ENCODE measurements around the gene KDM4B. TPM values are rescaled to one million over a fixed set of nuclear protein-coding genes. Genes with fewer than 3 reads are reported as not detected.

KDM4B gene
- total and polyA plus RNA-seq, 4 donors, result 3.2 to 19.7 (median 12.9) TPM

GRCh38 chr19:5101871-5102270 lies 133.0 kb downstream of the KDM4B start:
- Histone ChIP-seq H3K9me3 (ENCODE audit: control insufficient read depth in 4 of 4, low read length in 3 of 4) (peaks cover 1 to 23% (median 14%) of the 10 kb centered on the region in 4 donors), H3K9ac (ENCODE audit: low read depth in 1 of 2, low read length in 2 of 2) (no peak overlapping the region), H3K4me1 (ENCODE audit: control insufficient read depth in 4 of 4, insufficient read depth in 4 of 4, low read length in 3 of 4) (peaks cover 4 to 36% (median 27%) of the 10 kb centered on the region in 4 donors), H3K27ac (ENCODE audit: low read depth in 1 of 2, low read length in 2 of 2) (no peak overlapping the region), H3K27me3 (ENCODE audit: control insufficient read depth in 4 of 4, insufficient read depth in 4 of 4, low read length in 3 of 4) (no peaks in the 10 kb centered on the region), H3K4me3 (ENCODE audit: low read depth in 1 of 3, low read length in 3 of 3) (no peak overlapping the region), H3K36me3 (ENCODE audit: control insufficient read depth in 4 of 4, insufficient read depth in 3 of 4, low read depth in 1 of 4, low read length in 3 of 4) (peaks cover 2 to 34% (median 22%) of the 10 kb centered on the region in 4 donors)
- no peak for DNase-seq (ENCODE audit: low spot score)
- WGBS, result 98% methylated on average over 18 of the region's 18 CpGs
- TF ChIP-seq TAF1 (conservative IDR thresholded peaks at IDR 0.05), result no peak
- TF ChIP-seq CTCF (IDR thresholded peaks at IDR 0.05; ENCODE audit: low read depth, low read length, missing input control), result no peak
- TF ChIP-seq EGR1 (IDR thresholded peaks at IDR 0.05; ENCODE audit: low read depth in 2 of 2), result no peak
- TF ChIP-seq JUND (IDR thresholded peaks at IDR 0.05), result no peak
- no peak for TF ChIP-seq ATF3 (IDR thresholded peaks at IDR 0.05)
- no peak for TF ChIP-seq HNF4G (IDR thresholded peaks at IDR 0.05)
- no peak for TF ChIP-seq ZBTB33 (IDR thresholded peaks at IDR 0.05)
- TF ChIP-seq RAD21 (IDR thresholded peaks at IDR 0.05), result no peak
- TF ChIP-seq RXRA (IDR thresholded peaks at IDR 0.05), result no peak
- TF ChIP-seq FOXA2 (IDR thresholded peaks at IDR 0.05), result no peak
- no peak for TF ChIP-seq NR2F2 (IDR thresholded peaks at IDR 0.05)
- no peak for TF ChIP-seq REST (IDR thresholded peaks at IDR 0.05)
- no peak for TF ChIP-seq YY1 (IDR thresholded peaks at IDR 0.05)
- TF ChIP-seq MAX (IDR thresholded peaks at IDR 0.05), result no peak
- TF ChIP-seq HNF4A (conservative IDR thresholded peaks at IDR 0.05), result no peak
- no peak for TF ChIP-seq SP1 (IDR thresholded peaks at IDR 0.05)
- no peak for TF ChIP-seq GABPA (IDR thresholded peaks at IDR 0.05 in 1 of 2, conservative IDR thresholded peaks at IDR 0.05 in 1 of 2)
